HPDE6-E6E7 (cell line): ENCODE measurements around the gene RPS8.
"Not testable (repeated sequence)": the region's sequence is repeated elsewhere in the genome, so short reads cannot be mapped to it uniquely, and the experiment has no call there.

Source experiments
- DNase-seq: peaks from one replicate; pipeline ENCODE4 v3.0.0; 2011; ENCODE audit warnings: missing footprints; ENCODE audit errors: extremely low spot score

Gene RPS8

DNA sequence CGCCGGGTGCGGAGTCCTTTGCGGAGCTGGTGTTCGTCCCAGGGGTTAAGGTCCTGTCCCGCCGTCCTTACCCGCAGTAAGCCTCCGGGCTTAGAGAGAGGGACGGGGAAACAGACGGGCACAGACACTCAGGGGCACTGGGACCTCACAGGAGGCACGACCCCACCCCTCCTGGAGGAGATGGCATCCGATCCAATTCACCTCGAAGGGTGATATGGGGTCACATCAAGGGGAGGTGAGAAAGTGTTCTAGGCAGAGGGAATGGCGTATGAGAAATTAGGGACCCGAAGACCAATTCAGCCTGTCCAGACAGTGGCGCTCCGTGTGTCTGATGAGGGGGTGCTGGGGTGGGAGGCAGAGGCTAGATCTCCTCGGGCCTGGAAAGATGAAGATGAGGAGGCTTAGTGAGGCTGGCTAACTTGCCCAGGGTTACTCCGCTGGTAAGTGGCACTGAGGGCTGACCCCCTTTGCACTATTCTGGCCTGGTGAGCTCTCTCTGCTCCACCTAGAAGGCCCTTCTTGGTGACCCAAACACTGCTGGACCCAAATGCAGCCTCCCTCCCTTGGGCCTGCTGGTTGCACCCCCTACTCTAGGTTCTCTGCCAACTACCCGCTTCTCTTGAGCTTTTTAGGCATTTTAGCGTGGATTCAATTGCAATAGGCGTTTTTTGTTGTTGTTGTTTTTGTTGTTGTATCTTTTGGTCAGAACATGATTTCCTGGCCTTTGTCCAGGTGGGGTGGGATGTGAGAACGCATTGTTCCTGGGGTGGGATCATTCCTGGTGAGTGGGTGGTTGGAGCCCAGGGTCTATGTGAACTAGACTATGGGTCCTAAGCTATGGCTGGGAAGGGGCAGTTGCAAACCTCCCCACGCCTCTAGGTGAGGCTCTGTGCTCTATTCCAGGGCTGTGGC is 45.2 kb downstream of the RPS8 start:
- no peak for DNase-seq

DNA sequence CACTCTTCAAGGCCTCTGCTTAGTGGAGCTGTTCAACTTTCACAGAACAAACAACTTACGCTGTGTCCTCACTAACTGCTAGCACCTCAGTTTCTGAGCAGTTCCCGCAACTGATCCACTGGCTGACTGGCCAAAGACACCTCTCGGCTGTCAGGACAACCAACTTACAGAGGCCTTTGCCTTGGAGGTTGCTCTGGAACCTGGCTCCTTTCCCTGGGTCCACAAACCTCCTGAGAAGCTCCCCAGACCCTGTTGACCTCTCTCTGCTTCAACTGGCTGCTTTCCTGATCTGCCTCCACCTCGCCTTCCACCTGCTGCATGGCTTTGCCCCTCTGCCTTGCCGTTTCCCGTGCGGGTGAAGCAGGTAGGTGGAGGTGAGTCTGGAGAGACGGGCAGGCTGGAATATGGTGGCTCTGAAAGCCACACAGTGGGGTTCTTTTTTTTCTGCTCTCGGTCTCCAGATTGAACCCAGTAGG is 45.9 kb downstream of the RPS8 start:
- no peak for DNase-seq

- DNase-seq = no peak
These were observed 46.9 kb downstream of the RPS8 start for GRCh38 chr1:44822131-44822701.

DNA sequence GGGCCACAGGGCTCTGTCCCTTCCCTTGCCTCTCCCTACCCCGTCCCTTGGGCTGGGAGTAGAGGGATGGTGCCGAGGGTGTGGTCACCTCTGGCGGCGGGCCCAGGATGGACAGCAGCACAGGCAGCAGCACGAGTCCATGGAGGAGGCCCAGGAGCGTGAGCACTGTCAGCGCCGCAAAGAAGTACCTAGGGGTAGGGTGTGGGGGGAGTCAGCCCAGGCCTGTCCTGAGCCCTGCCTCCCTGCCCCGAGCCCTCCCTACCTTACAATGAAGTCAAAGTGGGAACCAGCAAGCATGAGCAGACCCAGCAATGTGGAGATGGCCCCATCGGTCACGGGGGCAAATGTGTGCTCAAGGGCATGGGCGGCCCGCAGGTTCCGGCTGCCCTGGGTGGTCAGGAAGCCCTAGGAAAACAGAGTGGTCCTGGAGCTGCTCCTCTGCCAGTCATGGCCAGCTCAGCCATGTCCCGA is 47.7 kb downstream of the RPS8 start:
- DNase-seq = no peak

DNA sequence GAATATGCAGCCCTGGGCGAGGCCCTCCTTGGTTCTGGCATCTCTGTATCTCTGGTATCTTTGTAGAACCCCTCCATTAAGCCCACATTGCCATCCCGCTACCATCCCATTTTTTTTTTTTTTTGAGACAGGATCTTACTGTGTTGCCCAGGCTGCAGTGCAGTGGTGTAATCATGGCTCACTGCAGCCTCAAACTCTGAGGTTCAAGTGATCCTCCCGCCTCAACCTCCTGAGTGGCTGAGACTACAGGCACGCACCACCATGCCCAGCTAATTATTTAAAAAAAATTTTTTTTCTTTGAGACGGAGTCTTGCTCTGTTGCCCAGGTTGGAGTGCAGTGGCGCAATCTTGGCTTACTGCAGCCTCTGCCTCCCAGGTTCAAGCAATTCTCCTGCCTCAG is 49.1 kb downstream of the RPS8 start:
- DNase-seq = not testable (repeated sequence)

DNA sequence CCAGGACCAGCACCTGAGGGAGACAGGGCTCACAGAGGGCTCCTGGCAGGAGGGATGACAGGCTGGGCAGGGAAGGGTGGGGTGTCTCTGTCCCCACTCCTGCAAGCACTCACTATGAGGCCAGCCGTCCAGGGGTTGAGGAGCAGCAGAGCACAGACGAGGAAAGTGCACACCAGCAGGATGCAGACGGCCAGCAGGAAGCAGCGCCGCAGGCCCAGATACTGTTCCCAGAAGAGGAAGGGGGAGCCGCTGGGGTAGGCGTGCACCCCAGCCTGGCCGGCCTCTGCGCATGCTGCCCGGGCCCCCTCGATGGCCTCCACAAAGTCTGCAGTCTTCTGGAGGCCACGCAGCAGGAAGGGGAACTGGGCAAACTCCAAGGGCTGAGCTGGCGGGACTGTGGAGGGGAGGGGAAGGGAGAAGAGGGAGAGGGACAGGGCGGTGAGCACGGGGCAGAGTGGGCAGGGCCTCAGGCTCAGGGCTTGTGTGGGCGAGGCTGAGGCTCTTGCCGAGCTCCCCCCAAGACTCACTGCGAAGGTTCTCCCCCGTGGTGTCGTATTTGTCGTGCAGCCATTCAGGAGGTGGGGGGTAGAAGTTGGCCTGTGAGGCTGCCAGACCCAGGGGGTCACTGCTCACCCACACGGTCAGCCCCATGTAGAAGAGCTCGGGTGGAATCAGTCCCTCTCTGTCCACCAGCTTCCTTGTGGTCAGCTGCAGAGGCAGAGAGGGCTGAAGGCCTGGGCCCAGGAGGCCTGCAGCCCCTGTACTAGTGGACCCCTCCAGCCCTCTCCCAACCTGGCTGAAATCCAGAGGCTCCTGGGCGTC is 51.2 kb downstream of the RPS8 start:
- DNase-seq = no peak

DNA sequence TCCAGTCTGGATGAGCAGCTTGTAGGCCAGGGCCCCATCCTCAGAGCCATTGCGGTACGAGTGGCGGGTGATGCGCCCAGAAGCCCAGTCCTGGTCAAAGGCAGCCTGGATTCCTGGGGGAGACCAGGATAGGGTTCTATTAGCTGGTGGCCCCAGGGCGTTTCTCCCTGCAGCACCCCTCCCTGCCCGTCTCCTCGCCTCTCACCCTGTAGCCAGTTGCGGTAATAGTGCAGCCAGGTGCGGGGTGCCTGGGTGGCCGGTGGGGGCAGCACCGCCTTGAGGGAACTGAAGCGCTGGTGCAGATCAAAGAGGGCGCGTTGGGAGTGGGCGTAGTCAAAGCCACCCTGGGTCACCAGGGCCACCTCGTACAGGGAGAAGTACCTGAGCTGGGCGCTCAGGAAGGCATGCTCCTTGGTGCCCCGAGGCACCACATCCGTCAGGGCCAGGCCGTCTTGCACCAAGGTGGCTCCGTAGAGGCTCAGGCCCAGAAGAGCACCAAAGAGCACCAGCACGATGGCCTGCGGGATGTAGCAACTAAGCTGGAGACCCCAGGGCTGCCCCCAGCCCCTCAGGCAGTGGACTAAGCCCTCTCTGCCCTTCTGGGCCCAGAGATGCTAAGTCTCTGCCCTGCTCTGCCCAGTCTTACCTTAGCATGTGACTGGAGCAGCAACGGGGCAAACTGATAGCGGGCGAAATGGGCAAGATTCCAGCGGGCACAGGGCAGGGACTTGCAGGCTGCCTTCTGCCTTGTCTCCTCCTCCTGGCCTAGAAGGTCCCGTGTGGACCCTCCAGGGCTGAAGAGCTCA is 52.1 kb downstream of the RPS8 start:
- no peak for DNase-seq

GRCh38 chr1:44828003-44828651 is 52.8 kb downstream of the RPS8 start:
- no peak for DNase-seq
